ENCODE results near the gene LSM10.

DNA sequence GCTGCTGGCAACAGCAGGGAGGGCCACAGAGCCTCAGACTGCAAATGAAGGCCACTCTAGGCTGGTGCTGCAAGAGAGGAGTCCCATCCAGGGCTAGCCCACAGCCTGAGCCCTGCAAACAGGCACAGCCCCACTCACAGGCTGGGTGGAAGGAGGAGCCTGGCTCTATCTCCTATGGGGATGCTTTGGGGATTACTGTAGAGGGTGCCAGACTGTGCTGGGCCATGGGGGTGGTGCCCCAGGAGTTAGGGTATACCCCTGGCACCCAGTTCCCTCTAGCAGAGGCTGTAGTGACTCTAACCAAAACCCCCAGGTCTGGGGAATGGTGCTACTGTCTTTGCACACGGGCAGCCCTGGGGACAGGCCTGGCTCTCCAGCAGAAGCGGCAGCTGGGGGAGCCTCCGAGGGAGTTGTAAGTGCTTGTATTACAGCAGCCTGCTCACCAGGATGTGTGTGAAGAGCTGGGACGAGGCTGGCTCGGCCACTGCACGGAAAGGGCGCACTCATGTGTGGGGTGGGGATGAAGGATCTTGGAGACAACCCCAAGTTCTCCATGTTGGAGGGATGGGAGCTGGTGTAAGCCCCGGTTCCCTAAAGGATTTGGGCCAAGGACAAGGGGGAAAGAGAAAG is 50.9 kb downstream of the LSM10 start:
- TF ChIP-seq, protein P1, sequence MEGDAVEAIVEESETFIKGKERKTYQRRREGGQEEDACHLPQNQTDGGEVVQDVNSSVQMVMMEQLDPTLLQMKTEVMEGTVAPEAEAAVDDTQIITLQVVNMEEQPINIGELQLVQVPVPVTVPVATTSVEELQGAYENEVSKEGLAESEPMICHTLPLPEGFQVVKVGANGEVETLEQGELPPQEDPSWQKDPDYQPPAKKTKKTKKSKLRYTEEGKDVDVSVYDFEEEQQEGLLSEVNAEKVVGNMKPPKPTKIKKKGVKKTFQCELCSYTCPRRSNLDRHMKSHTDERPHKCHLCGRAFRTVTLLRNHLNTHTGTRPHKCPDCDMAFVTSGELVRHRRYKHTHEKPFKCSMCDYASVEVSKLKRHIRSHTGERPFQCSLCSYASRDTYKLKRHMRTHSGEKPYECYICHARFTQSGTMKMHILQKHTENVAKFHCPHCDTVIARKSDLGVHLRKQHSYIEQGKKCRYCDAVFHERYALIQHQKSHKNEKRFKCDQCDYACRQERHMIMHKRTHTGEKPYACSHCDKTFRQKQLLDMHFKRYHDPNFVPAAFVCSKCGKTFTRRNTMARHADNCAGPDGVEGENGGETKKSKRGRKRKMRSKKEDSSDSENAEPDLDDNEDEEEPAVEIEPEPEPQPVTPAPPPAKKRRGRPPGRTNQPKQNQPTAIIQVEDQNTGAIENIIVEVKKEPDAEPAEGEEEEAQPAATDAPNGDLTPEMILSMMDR (conservative IDR thresholded peaks at IDR 0.05; ENCODE audit: low read depth, low read length): no peak
- TF ChIP-seq EZH2phosphoT487 (IDR thresholded peaks at IDR 0.05; ENCODE audit: borderline replicate concordance, low read length) (no peak), EZH2 (IDR thresholded peaks at IDR 0.05; ENCODE audit: low read length, unreplicated experiment) (no peak)

Data from PC-3 (cell line).